Activated naive CD8-positive, alpha-beta T cell treated with anti-CD3 and anti-CD28 coated beads for 36 hours (primary cell): ENCODE measurements around the gene ZNF839. TPM values are rescaled to one million over a fixed set of nuclear protein-coding genes. Genes with fewer than 3 reads are reported as not detected.
"Not testable (repeated sequence)": the region's sequence is repeated elsewhere in the genome, so short reads cannot be mapped to it uniquely, and the experiment has no call there.

Experiments
- DNase-seq: peaks from one replicate; pipeline ENCODE4 v3.0.0; 2021
- H3K27ac Mint-ChIP-seq: one replicate; pipeline ENCODE4 v1.8.0; 2022; ENCODE audit warnings: mild to moderate bottlenecking, moderate library complexity, mixed read lengths
- H3K27me3 Mint-ChIP-seq: one replicate; pipeline ENCODE4 v1.8.0; 2022; ENCODE audit warnings: mild to moderate bottlenecking, mixed read lengths
- H3K36me3 Mint-ChIP-seq: one replicate; pipeline ENCODE4 v1.8.0; 2021; ENCODE audit warnings: mild to moderate bottlenecking, mixed read lengths
- H3K4me1 Mint-ChIP-seq: one replicate; pipeline ENCODE4 v1.8.0; 2021; ENCODE audit warnings: mixed read lengths
- H3K4me3 Mint-ChIP-seq: one replicate; pipeline ENCODE4 v1.8.0; 2022; ENCODE audit warnings: mild to moderate bottlenecking, moderate library complexity, mixed read lengths
- H3K9me3 Mint-ChIP-seq: one replicate; pipeline ENCODE4 v1.8.0; 2022; ENCODE audit warnings: mixed read lengths
- total RNA-seq, 2 experiments: library from RNA; stranded (reverse); gene quantifications; one replicate each; pipeline ENCODE4 v1.2.3, GENCODE V29; 2021

ZNF839 gene
- total RNA-seq, 2 experiments from 2014 or later: 12.9 TPM

DNA sequence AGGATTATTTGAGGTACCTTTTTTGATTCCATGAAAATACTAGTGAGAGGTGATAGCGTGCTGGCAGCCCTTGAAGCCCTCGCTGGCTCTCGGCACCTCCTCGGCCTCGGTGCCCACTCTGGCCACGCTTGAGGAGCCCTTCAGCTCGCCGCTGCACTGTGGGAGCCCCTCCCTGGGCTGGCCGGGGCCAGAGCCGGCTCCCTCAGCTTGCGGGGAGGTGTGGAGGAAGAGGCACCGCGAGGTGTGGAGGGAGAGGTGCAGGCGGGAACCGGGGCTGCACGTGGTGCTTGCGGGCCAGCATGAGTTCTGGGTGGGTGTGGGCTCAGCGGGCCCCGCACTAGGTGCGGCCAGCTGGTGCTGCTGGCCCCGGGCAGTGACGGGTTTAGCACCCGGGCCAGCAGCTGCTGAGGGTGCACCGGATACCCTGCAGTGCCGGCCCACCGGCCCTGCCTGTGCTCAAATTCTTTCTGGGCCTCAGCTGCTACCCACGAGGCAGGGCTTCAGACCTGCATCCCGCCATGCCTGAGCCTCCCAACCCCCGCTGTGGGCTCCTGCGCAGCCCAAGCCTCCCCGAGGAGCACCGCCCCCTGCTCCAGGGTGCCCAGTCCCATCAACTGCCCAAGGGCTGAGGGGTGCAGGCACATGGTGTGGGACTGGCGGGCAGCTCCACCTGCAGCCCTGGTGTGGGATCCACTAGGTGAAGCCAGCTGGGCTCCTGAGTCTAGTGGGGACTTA lies 21.9 kb upstream of the ZNF839 start:
- H3K27ac Mint-ChIP-seq: no peak overlapping the region
- no peak overlapping the region for H3K4me3 Mint-ChIP-seq
- no peaks in the 10 kb centered on the region for H3K36me3 Mint-ChIP-seq
- no peaks in the 10 kb centered on the region for H3K27me3 Mint-ChIP-seq
- H3K4me1 Mint-ChIP-seq: peaks cover 2% of the 10 kb centered on the region
- H3K9me3 Mint-ChIP-seq: peaks cover 2% of the 10 kb centered on the region
- no peak for DNase-seq

DNA sequence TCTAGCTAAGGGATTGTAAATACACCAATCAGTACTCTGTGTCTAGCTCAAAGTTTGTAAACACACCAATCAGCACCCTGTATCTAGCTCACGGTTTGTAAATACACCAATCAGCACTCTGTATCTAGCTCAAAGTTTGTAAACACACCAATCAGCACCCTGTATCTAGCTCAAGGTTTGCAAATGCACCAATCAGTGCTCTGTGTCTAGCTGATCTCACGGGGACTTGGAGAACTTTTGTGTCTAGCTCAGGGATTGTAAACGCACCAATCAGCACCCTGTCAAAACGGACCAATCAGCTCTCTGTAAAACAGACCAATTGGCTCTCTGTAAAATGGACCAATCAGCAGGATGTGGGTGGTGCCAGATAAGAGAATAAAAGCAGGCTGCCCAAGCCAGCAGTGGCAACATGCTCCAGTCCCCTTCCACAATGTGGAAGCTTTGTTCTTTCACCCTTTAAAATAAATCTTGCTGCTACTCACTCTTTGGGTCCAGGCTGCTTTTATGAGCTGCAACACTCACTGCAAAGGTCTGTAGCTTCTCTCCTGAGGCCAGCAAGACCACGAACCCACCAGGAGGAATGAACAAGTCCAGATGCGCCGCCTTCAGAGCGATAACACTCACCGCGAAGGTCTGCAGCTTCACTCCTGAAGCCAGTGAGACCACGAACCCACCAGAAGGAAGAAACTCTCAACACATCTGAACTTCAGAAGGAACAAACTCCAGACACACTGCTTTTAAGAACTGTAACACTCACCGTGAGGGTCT lies 21.1 kb upstream of the ZNF839 start:
- not testable (repeated sequence) for H3K9me3 Mint-ChIP-seq, H3K36me3 Mint-ChIP-seq, H3K27ac Mint-ChIP-seq, H3K27me3 Mint-ChIP-seq, H3K4me1 Mint-ChIP-seq, DNase-seq
- H3K4me3 Mint-ChIP-seq: peak overlapping the region; percentile 7

DNA sequence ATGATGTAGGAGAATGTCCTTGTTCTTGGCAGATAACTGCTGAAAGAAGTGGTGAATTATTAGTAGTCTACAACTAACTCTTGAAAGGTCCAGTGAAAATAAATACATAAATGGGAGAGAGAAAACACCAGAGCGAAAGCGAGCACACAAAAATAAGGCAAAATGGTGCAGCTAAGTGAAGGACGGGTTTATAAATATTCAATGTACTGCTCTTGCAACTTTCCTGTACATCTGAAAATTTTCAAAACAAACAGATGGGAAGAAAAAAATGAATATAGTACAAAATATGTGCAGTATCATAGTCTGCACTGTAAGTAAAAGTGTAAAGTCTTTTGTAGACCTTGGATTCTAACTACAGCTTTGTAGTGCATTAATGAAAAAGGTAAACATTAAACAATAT lies 15.9 kb upstream of the ZNF839 start:
- no peaks in the 10 kb centered on the region for H3K36me3 Mint-ChIP-seq
- peak overlapping the region; percentile 37 for H3K4me3 Mint-ChIP-seq
- peaks cover 9% of the 10 kb centered on the region for H3K4me1 Mint-ChIP-seq
- no peak overlapping the region for H3K27ac Mint-ChIP-seq
- H3K27me3 Mint-ChIP-seq: peaks cover 4% of the 10 kb centered on the region
- no peak for DNase-seq
- peaks cover under 1% of the 10 kb centered on the region for H3K9me3 Mint-ChIP-seq

DNA sequence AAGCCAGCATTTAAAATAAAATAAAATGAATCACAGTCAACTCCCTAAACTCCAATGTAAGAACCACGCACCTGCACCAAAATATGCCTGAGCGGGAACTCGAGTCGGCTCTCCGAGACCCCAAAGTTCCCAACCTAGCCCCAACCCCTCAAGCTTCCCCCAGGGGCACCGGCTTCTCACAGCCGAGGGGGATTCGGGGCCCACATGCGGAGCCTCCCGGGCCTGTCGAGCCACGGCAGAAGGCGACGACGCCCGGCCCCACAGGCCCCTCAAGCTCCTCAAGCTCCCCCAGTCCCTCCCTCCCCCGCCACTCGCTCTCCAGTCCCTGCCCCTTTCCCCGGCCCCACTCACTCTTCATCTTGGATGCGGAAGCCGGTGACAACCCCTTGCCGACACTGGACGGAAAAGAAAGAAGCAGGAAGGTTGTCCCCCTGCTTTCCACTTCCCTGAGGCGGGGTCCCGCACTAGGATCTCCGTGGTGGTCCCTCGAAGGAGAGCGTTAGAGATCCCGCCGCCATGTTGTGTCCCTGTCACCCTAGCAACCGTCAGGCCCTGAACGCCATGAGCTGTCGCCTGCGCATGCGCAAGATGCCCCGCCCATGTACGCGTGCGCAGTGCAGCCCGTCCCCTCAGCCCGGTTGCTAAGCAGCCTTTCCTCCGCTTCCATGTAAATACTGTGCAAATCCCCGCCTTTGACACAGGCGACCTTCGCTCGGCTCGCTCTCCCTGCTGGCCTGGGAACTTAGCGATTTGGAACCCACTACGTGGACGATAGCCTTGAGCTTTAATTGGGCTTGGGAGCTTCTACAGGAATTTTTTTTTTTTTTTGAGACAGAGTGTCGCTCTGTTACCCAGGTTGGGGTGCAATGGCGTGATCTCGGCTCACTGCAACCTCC lies 14.7 kb upstream of the ZNF839 start, which contains the start of gene MOK:
TSS of gene MOK (minus strand) at position 554 of the 896 bp plus-strand sequence. CDS start at position 358, 196 bp downstream.
- Mint-ChIP-seq H3K36me3 (no peaks in the 10 kb centered on the region), H3K27me3 (peaks cover 4% of the 10 kb centered on the region), H3K27ac (peak within 1 kb of the TSS; percentile 86), H3K4me3 (peak within 1 kb of the TSS; percentile 94), H3K9me3 (no peaks in the 10 kb centered on the region), H3K4me1 (peaks cover 8% of the 10 kb centered on the region)
- peak; percentile 97 for DNase-seq

- H3K27ac Mint-ChIP-seq: peak overlapping the region; percentile 68
- no peaks in the 10 kb centered on the region for H3K9me3 Mint-ChIP-seq
- no peaks in the 10 kb centered on the region for H3K36me3 Mint-ChIP-seq
- peaks cover 41% of the 10 kb centered on the region for H3K4me1 Mint-ChIP-seq
- peak overlapping the region; percentile 85 for H3K4me3 Mint-ChIP-seq
- H3K27me3 Mint-ChIP-seq: peaks cover 4% of the 10 kb centered on the region
- peak; percentile 82 for DNase-seq
Measured at GRCh38 chr14:102314242-102315011, 5.1 kb upstream of the ZNF839 start.

- no peak overlapping the region for H3K27ac Mint-ChIP-seq
- H3K36me3 Mint-ChIP-seq: no peaks in the 10 kb centered on the region
Measured at GRCh38 chr14:102315121-102315520, 4.4 kb upstream of the ZNF839 start.

GRCh38 chr14:102316338-102316742 lies 3.2 kb upstream of the ZNF839 start:
- Mint-ChIP-seq H3K27me3 (peaks cover 4% of the 10 kb centered on the region), H3K36me3 (no peaks in the 10 kb centered on the region), H3K4me1 (peaks cover 50% of the 10 kb centered on the region), H3K27ac (peak overlapping the region; percentile 87), H3K9me3 (no peaks in the 10 kb centered on the region), H3K4me3 (peak overlapping the region; percentile 84)
- DNase-seq: peak; percentile 23

More at GRCh38 chr14:102315121-102315520, 4.4 kb upstream of the ZNF839 start:
- peaks cover 41% of the 10 kb centered on the region for H3K4me1 Mint-ChIP-seq
- H3K27me3 Mint-ChIP-seq: peaks cover 4% of the 10 kb centered on the region
- no peaks in the 10 kb centered on the region for H3K9me3 Mint-ChIP-seq
- H3K4me3 Mint-ChIP-seq: peak overlapping the region; percentile 85
- DNase-seq: no peak

DNA sequence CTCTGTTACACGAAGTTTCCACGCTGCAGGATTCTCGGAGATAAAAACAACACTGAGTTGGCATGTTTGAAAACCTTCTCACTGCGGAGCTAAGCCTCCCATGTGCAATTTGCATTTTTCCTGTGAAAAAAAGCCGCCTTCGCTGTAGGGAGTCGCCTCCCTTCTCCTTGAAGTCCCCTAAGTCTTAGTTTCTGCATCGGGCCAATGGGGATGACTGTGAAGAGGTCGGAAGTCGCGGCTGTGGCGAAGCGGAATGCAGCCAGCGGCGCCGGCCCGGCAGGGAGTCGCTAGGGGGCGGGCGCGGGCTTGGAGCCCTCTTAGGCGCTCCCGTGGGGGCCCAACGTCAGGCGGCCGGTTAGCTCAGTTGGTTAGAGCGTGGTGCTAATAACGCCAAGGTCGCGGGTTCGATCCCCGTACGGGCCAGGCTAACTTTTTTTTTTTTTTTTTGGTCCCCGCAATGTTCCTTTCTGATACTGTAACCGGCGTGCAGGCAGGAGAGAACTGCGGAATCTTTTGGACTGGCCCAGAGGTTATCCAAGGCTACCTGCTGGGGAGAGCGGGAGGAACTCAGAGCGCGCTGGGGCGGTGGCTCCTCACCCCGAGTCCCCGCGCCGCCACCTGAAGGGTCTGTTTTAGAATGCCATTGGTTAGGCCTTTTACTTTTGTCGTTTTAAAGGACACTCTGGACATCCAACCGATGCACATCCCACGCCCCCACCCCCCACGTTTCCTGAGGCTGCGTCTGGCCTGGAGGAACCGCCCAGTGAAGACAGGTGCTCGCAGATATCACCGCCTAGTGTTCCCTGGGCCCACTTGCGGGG lies 2.6 kb upstream of the ZNF839 start:
- Mint-ChIP-seq H3K27me3 (peaks cover 4% of the 10 kb centered on the region), H3K27ac (peak overlapping the region; percentile 87), H3K9me3 (no peaks in the 10 kb centered on the region), H3K4me1 (peaks cover 55% of the 10 kb centered on the region), H3K36me3 (no peaks in the 10 kb centered on the region), H3K4me3 (peak overlapping the region; percentile 84)
- peak; percentile 94 for DNase-seq

GRCh38 chr14:102317564-102318248 lies 1.8 kb upstream of the ZNF839 start:
- peaks cover 4% of the 10 kb centered on the region for H3K27me3 Mint-ChIP-seq
- no peaks in the 10 kb centered on the region for H3K36me3 Mint-ChIP-seq
- H3K9me3 Mint-ChIP-seq: no peaks in the 10 kb centered on the region
- H3K27ac Mint-ChIP-seq: peak overlapping the region; percentile 87
- DNase-seq: no peak
- peaks cover 58% of the 10 kb centered on the region for H3K4me1 Mint-ChIP-seq
- peak overlapping the region; percentile 84 for H3K4me3 Mint-ChIP-seq

- Mint-ChIP-seq H3K4me3 (peak overlapping the region; percentile 96), H3K36me3 (no peaks in the 10 kb centered on the region), H3K4me1 (peaks cover 61% of the 10 kb centered on the region), H3K27me3 (peaks cover 4% of the 10 kb centered on the region), H3K27ac (peak overlapping the region; percentile 97), H3K9me3 (no peaks in the 10 kb centered on the region)
- no peak for DNase-seq
Measured at GRCh38 chr14:102318781-102319276, 717 bp upstream of the ZNF839 start.

- no peaks in the 10 kb centered on the region for H3K9me3 Mint-ChIP-seq
- peak overlapping the region; percentile 90 for H3K4me3 Mint-ChIP-seq
- peak; percentile 38 for DNase-seq
- peaks cover 49% of the 10 kb centered on the region for H3K4me1 Mint-ChIP-seq
- peak overlapping the region; percentile 88 for H3K27ac Mint-ChIP-seq
- no peaks in the 10 kb centered on the region for H3K36me3 Mint-ChIP-seq
- peaks cover 4% of the 10 kb centered on the region for H3K27me3 Mint-ChIP-seq
Measured at GRCh38 chr14:102320033-102320660, 601 bp downstream of the ZNF839 start.

- DNase-seq: no peak
- Mint-ChIP-seq H3K4me3 (peak overlapping the region; percentile 90), H3K9me3 (no peaks in the 10 kb centered on the region), H3K4me1 (peaks cover 49% of the 10 kb centered on the region), H3K36me3 (no peaks in the 10 kb centered on the region), H3K27ac (peak overlapping the region; percentile 88), H3K27me3 (peaks cover 4% of the 10 kb centered on the region)
Measured at GRCh38 chr14:102320671-102321455, 1.3 kb downstream of the ZNF839 start.
